Hypothalamus (tissue), 51 donors: ENCODE data around the gene ZNF710.
"Not testable (repeated sequence)": the region's sequence is repeated elsewhere in the genome, so short reads cannot be mapped to it uniquely, and the experiment has no call there.

Experiments used
- DNase-seq, 51 donors: peaks; one replicate each; lab custom pipeline; 2025; lab: John Stamatoyannopoulos, UW

Gene ZNF710

GRCh38 chr15:90001062-90001682 lies at the start of gene ZNF710:
ZNF710 (plus strand) TSS chr15:90001324; CDS start chr15:90067138, 65,814 bp downstream.
- peak in 30 of 51 donors; percentile 7 to 69 (median 46) for DNase-seq

- DNase-seq, result no peak
Observed at GRCh38 chr15:89954541-89954940, 46.6 kb upstream of the ZNF710 start.

GRCh38 chr15:89955449-89955998 lies 45.6 kb upstream of the ZNF710 start:
- not testable (repeated sequence) for DNase-seq

- DNase-seq, result no peak
Observed at GRCh38 chr15:89958107-89958805, 42.9 kb upstream of the ZNF710 start.

- DNase-seq, result peak in 12 of 51 donors; percentile 7 to 51 (median 22)
Observed at GRCh38 chr15:89963301-89964231, 37.6 kb upstream of the ZNF710 start.

- peak in 11 of 51 donors; percentile 3 to 42 (median 10) for DNase-seq
Observed at GRCh38 chr15:89964232-89964954, 36.7 kb upstream of the ZNF710 start.

- DNase-seq, result no peak
Observed at GRCh38 chr15:89967881-89968280, 33.2 kb upstream of the ZNF710 start.

GRCh38 chr15:89971592-89971997 lies 29.5 kb upstream of the ZNF710 start:
- peak in 24 of 51 donors; percentile 8 to 62 (median 36) for DNase-seq

- DNase-seq, result no peak
Observed at GRCh38 chr15:89972085-89972484, 29.0 kb upstream of the ZNF710 start.

GRCh38 chr15:89975482-89976245 lies 25.5 kb upstream of the ZNF710 start:
- no peak for DNase-seq

GRCh38 chr15:89976246-89976600 lies 24.9 kb upstream of the ZNF710 start:
- DNase-seq, result no peak

GRCh38 chr15:89977836-89978235 lies 23.3 kb upstream of the ZNF710 start:
- DNase-seq, result not testable (repeated sequence)

GRCh38 chr15:89978914-89979313 lies 22.2 kb upstream of the ZNF710 start:
- DNase-seq, result no peak

GRCh38 chr15:89980896-89981295 lies 20.2 kb upstream of the ZNF710 start:
- DNase-seq, result no peak

- DNase-seq, result peak in 1 of 51 donors; percentile 10
Observed at GRCh38 chr15:89982315-89983055, 18.6 kb upstream of the ZNF710 start.

- DNase-seq, result no peak
Observed at GRCh38 chr15:89984001-89984400, 17.1 kb upstream of the ZNF710 start.

GRCh38 chr15:89984421-89985010 lies 16.6 kb upstream of the ZNF710 start:
- no peak for DNase-seq

- no peak for DNase-seq
Observed at GRCh38 chr15:89985111-89985510, 16.0 kb upstream of the ZNF710 start.
